HepG2 (cell line): ENCODE measurements around the gene VAV2. TPM values are rescaled to one million over a fixed set of nuclear protein-coding genes. Genes with fewer than 3 reads are reported as not detected.

Experiments used
- ATAC-seq: fragments of 200-7000 bp; cut with Tn5 transposase; 3 replicates; pipeline ENCODE4 v1.9.1; 2020; ENCODE audit warnings: mild to moderate bottlenecking, moderate library complexity
- BruUV-seq: library from RNA; stranded (reverse); fragments of 400-500 nt; replicated peaks from 2 replicates; lab custom pipeline; 2021; lab: Mats Ljungman, UMichigan
- CTCF ChIA-PET: fragments of 300-600 bp; formaldehyde crosslinking; extraction: SDS; loops from one replicate; lab custom pipeline; 2021; ENCODE audit warnings: low total read pairs, inconsistent platforms, low intra/inter-chr PET ratio; lab: Yijun Ruan, JAX
- POLR2A ChIA-PET: fragments of 350-600 bp; sonication (Branson Sonifier 250); formaldehyde crosslinking; loops from one replicate; lab custom pipeline; 2020; ENCODE audit warnings: antibody characterized with exemption, inconsistent platforms; lab: Yijun Ruan, JAX
- DNase-seq: peaks from one replicate; pipeline ENCODE4 v3.0.0-alpha.2; 2015; ENCODE audit warnings: low spot score
- FAIRE-seq: peaks from 3 replicates; lab custom pipeline; 2011; peaks lifted over from hg19 to GRCh38; lab: Jason Lieb, UNC
- H2AFZ ChIP-seq: one replicate; pipeline ENCODE4 v1.6.1; 2011; ENCODE audit warnings: low read length, inconsistent platforms
- H3K27ac ChIP-seq: fragments of 300-600 bp; 3 replicates; pipeline ENCODE4 v1.8.0; 2011; ENCODE audit warnings: mixed run types, mild to moderate bottlenecking, mixed read lengths, low read length, inconsistent platforms; ENCODE audit not compliant: insufficient read depth; ENCODE audit errors: extremely low read length
- H3K27me3 ChIP-seq, 2 experiments: fragments of 200-600 bp in 1 of 2; 2 replicates in 1 of 2; 3 replicates in 1 of 2; pipeline versions ENCODE4 v1.6.0 to v1.8.0; 2011; ENCODE audit warnings: low read length in 2 of 2, mild to moderate bottlenecking in 2 of 2, moderate library complexity in 2 of 2, inconsistent platforms in 1 of 2; ENCODE audit not compliant: insufficient read depth in 2 of 2, control insufficient read depth in 1 of 2
- H3K36me3 ChIP-seq, 2 experiments: fragments of 200-600 bp in 1 of 2; replicated peaks in 1 of 2; 2 replicates in 1 of 2; 3 replicates in 1 of 2; pipeline versions ENCODE4 v1.5.1 to v1.8.0; 2011; ENCODE audit warnings: low read length in 2 of 2, inconsistent platforms in 1 of 2; ENCODE audit not compliant: insufficient read depth in 2 of 2, control insufficient read depth in 1 of 2
- H3K4me1 ChIP-seq: 2 replicates; pipeline ENCODE4 v1.5.1; 2012; ENCODE audit warnings: low read length, inconsistent platforms; ENCODE audit not compliant: insufficient read depth
- H3K4me2 ChIP-seq: 2 replicates; pipeline ENCODE4 v1.6.0; 2011; ENCODE audit warnings: low read depth, low read length, inconsistent platforms
- H3K4me3 ChIP-seq, 3 experiments: fragments of 200-600 bp in 1 of 3; sonication (generic), shearing (Covaris generic) in 1 of 3; replicated peaks in 1 of 3; 2 replicates each; pipeline ENCODE4 v1.5.1; 2011 to 2016; ENCODE audit warnings: low read length in 3 of 3, inconsistent platforms in 2 of 3, low read depth in 2 of 3, mild to moderate bottlenecking in 2 of 3, control low read depth in 1 of 3, mixed read lengths in 1 of 3; ENCODE audit not compliant: insufficient read depth in 1 of 3
- H3K79me2 ChIP-seq: one replicate; pipeline ENCODE4 v1.6.1; 2011; ENCODE audit warnings: low read length, inconsistent platforms; ENCODE audit not compliant: insufficient read depth
- H3K9ac ChIP-seq: 2 replicates; pipeline ENCODE4 v1.6.0; 2011; ENCODE audit warnings: mild to moderate bottlenecking, low read depth, low read length, inconsistent platforms; ENCODE audit not compliant: insufficient read depth
- H3K9me3 ChIP-seq: 2 replicates; pipeline ENCODE4 v1.5.1; 2012; ENCODE audit warnings: mild to moderate bottlenecking, low read length
- H4K20me1 ChIP-seq: 2 replicates; pipeline ENCODE4 v1.6.0; 2011; ENCODE audit warnings: inconsistent platforms, mild to moderate bottlenecking, low read length, moderate library complexity; ENCODE audit not compliant: insufficient read depth
- AGO2 ChIP-seq: fragments of 200-400 bp; formaldehyde crosslinking; optimal IDR thresholded peaks from 2 replicates; pipeline ENCODE3; 2017; ENCODE audit warnings: mild to moderate bottlenecking, low read depth, low read length, moderate library complexity
- BRD4 ChIP-seq: sonication (generic); formaldehyde crosslinking; IDR thresholded peaks from 2 replicates; pipeline ENCODE4 v1.4.0; 2020; ENCODE audit warnings: missing genetic modification reagents
- DNMT1 ChIP-seq: sonication (generic); formaldehyde crosslinking; IDR thresholded peaks from 2 replicates; pipeline ENCODE4 v1.5.1; 2020; ENCODE audit warnings: mild to moderate bottlenecking, missing genetic modification reagents
- HOXA3 ChIP-seq: sonication (generic); formaldehyde crosslinking; IDR thresholded peaks from 2 replicates; pipeline ENCODE4 v1.5.0; 2020; ENCODE audit warnings: missing genetic modification reagents
- HOXA9 ChIP-seq: sonication (generic); formaldehyde crosslinking; IDR thresholded peaks from 2 replicates; pipeline ENCODE4 v1.8.1; 2022; ENCODE audit warnings: missing genetic modification reagents, mild to moderate bottlenecking, moderate library complexity, borderline replicate concordance
- KAT7 ChIP-seq: IDR thresholded peaks from 2 replicates; pipeline ENCODE4 v1.6.1; 2018; ENCODE audit warnings: borderline replicate concordance, missing compliant biosample characterization
- KMT2A ChIP-seq: sonication (generic); formaldehyde crosslinking; IDR thresholded peaks from 2 replicates; pipeline ENCODE4 v1.4.0; 2020; ENCODE audit warnings: missing genetic modification reagents
- MED1 ChIP-seq: sonication (generic); formaldehyde crosslinking; IDR thresholded peaks from 2 replicates; pipeline ENCODE4 v1.4.0; 2020; ENCODE audit warnings: missing genetic modification reagents
- MYC ChIP-seq: sonication (generic); formaldehyde crosslinking; IDR thresholded peaks from 2 replicates; pipeline ENCODE4 v1.9.0; 2021; ENCODE audit warnings: missing genetic modification reagents, borderline replicate concordance
- RFXAP ChIP-seq: sonication (generic); formaldehyde crosslinking; IDR thresholded peaks from 2 replicates; pipeline ENCODE4 v1.4.0; 2020; ENCODE audit warnings: missing genetic modification reagents, borderline replicate concordance
- RXRB ChIP-seq: IDR thresholded peaks from 2 replicates; pipeline ENCODE4 v1.6.1; 2016; ENCODE audit warnings: borderline replicate concordance, missing genetic modification reagents, missing compliant biosample characterization
- SMAD1 ChIP-seq: sonication (generic); formaldehyde crosslinking; IDR thresholded peaks from 2 replicates; pipeline ENCODE4 v1.4.0; 2020; ENCODE audit warnings: missing genetic modification reagents, low read depth, mild to moderate bottlenecking, borderline replicate concordance
- ZBTB38 ChIP-seq: sonication (generic); formaldehyde crosslinking; IDR thresholded peaks from 2 replicates; pipeline ENCODE4 v1.5.1; 2020; ENCODE audit warnings: mild to moderate bottlenecking, missing genetic modification reagents
- ZFY ChIP-seq: sonication (generic); formaldehyde crosslinking; IDR thresholded peaks from 2 replicates; pipeline ENCODE4 v1.4.0; 2020; ENCODE audit warnings: missing genetic modification reagents
- ZNF326 ChIP-seq: sonication (generic); formaldehyde crosslinking; IDR thresholded peaks from 2 replicates; pipeline ENCODE4 v1.4.0; 2020; ENCODE audit warnings: missing genetic modification reagents, borderline replicate concordance
- ZNF724P ChIP-seq: sonication (generic); formaldehyde crosslinking; IDR thresholded peaks from 2 replicates; pipeline ENCODE4 v1.8.0; 2022; ENCODE audit warnings: missing genetic modification reagents, borderline replicate concordance
- WGBS: methylation state at CpG from one replicate; pipeline ENCODE4 v1.1.6; 2017; ENCODE audit warnings: low lambda C conversion rate; 5-methylcytosine and 5-hydroxymethylcytosine counted together
- in situ Hi-C: cut with HindIII; loops from 2 replicates; pipeline ENCODE4 v1.10.0; 2017; ENCODE audit warnings: low pct_unique_long_range_greater_than_20kb; ENCODE audit not compliant: extremely low pct_ligation_motif_present
- intact Hi-C: fragments of 100-400 bp; cut with micrococcal nuclease; formaldehyde crosslinking; loops from one replicate; pipeline ENCODE4 v1.10.0; 2022; ENCODE audit not compliant: unreplicated experiment
- polyA plus RNA-seq, 8 experiments: library from polyadenylated mRNA; depleted of rRNA in 3 of 8; stranded (reverse) in 7 of 8; unstranded in 1 of 8; fragments of >200 nt; fragmentation: Illumina TruSeq in 4 of 8; extraction: Trizol in 4 of 8; gene quantifications; 2 replicates each; pipeline versions ENCODE4 v1.2.1 to v1.2.3, GENCODE V29; 2011 to 2016; ENCODE audit warnings: low read depth in 4 of 8, missing spikeins in 1 of 8, mixed read lengths in 1 of 8; ENCODE audit not compliant: insufficient read depth in 1 of 8
- total RNA-seq, 5 experiments: library from RNA; depleted of rRNA; stranded (reverse); fragments of >200 nt; fragmentation: Illumina TruSeq; extraction: Trizol; gene quantifications; 2 replicates each; pipeline ENCODE4 v1.2.3, GENCODE V29; 2016; ENCODE audit warnings: low read depth in 1 of 5
- TF ChIP-seq, protein P1 (sequence below): sonication (generic); formaldehyde crosslinking; IDR thresholded peaks from 2 replicates; pipeline ENCODE4 v1.9.0; 2022; ENCODE audit warnings: missing genetic modification reagents, mild to moderate bottlenecking, borderline replicate concordance
- TF ChIP-seq, protein P2 (sequence below): IDR thresholded peaks from 2 replicates; pipeline ENCODE4 v1.6.1; 2018; ENCODE audit warnings: missing genetic modification reagents, mild to moderate bottlenecking, missing compliant biosample characterization
- TF ChIP-seq, protein P3 (sequence below): IDR thresholded peaks from 2 replicates; pipeline ENCODE4 v1.6.1; 2016; ENCODE audit warnings: missing compliant biosample characterization, missing genetic modification reagents, borderline replicate concordance

The VAV2 gene
- total and polyA plus RNA-seq, 2 of the 13 experiments (the other 11 are each of a cell fraction or from before 2014, with no cell fraction given): 22.5 to 22.9 TPM

DNA sequence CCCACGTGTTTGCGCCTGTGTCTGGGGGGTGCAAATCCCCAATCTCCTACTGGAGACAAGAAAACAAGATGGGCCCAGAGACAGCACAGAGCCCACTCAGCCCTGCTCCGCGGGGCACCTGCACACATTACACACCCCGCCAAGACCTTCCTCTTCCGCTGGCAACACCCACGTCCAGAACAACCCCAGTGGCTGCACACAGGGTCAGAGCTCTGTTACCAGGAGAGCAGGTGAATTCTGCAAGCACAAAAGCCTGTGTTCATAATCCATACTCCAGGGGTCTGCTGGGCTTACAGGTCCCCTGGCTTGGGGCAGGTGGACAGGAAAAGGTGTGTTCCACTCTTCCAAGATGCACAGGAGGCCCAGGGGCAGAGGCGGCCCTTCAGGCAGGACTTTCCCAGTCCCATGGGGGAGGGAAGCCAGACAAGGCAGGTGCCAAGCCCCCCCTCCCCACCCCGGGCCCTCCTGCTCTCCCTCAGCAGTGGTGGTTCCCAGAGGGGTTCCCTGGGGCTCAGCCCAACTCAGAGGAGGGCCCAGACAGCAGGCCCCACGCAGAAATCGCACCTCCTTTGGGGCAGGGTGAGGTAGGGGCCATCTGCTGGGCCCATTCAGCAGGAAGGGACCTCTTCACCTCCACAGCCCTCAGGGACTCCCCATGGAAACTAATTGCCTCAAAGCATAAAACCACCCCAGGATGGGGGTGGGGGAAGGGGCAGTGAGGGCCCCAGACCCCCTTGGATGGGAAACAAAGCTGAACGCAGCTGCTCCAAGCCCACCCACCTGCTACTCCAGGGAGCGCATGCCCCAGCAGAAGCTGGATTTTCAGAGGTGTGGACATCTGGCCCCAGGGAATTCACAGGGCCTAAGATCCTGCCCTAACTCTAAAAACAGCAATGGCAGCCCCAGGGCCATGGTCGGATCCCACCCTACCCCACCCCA lies 105.3 kb downstream of the VAV2 start:
- POLR2A ChIA-PET: interaction anchor here (3.1 kb wide), 1 partner anchor 28 kb away, joined by 13 read pairs; no protein-coding TSS in a partner anchor
- H2AFZ ChIP-seq: no peak overlapping the region
- no peak for DNase-seq
- peaks cover 95% of the 10 kb centered on the region for H3K4me1 ChIP-seq
- no peaks in the 10 kb centered on the region for H3K9me3 ChIP-seq
- H3K4me2 ChIP-seq: peak overlapping the region; percentile 78
- peaks cover 81% of the 10 kb centered on the region for H3K79me2 ChIP-seq
- H3K4me3 ChIP-seq: peak overlapping the region in 1 of 3 experiments; percentile 58; a peak in 1 of 6 replicates
- 83% methylated on average over 6 of the region's 14 CpGs for WGBS
- H3K27ac ChIP-seq: peak overlapping the region; percentile 95
- FAIRE-seq: no peak
- ATAC-seq: no peak
- peak overlapping the region; percentile 55 for H3K9ac ChIP-seq
- peaks cover 16% of the 10 kb centered on the region; the same call in 1 of the 2 replicates for H4K20me1 ChIP-seq
- CTCF ChIA-PET: no interaction called here
- in situ Hi-C loops: no loop called here
- no TSS peak for BruUV-seq
- H3K27me3 ChIP-seq: no peaks in the 10 kb centered on the region
- intact Hi-C loops: no loop called here
- H3K36me3 ChIP-seq: no peaks in the 10 kb centered on the region
- no peak for TF ChIP-seq KMT2A (CRISPR knock-in tag)
- 0 out of 2 replicates have a peak, but pooled peaks have one; percentile 11 for TF ChIP-seq MYC (CRISPR knock-in tag)
- peak; percentile 31; the same call in 1 of the 2 replicates for TF ChIP-seq BRD4 (CRISPR knock-in tag)
- peak; percentile 33; the same call in 1 of the 2 replicates for TF ChIP-seq ZFY (CRISPR knock-in tag)
- peak; percentile 52; the same call in 1 of the 2 replicates for TF ChIP-seq ZBTB38 (CRISPR knock-in tag)
- TF ChIP-seq ZNF326: no peak
- TF ChIP-seq, protein P1, sequence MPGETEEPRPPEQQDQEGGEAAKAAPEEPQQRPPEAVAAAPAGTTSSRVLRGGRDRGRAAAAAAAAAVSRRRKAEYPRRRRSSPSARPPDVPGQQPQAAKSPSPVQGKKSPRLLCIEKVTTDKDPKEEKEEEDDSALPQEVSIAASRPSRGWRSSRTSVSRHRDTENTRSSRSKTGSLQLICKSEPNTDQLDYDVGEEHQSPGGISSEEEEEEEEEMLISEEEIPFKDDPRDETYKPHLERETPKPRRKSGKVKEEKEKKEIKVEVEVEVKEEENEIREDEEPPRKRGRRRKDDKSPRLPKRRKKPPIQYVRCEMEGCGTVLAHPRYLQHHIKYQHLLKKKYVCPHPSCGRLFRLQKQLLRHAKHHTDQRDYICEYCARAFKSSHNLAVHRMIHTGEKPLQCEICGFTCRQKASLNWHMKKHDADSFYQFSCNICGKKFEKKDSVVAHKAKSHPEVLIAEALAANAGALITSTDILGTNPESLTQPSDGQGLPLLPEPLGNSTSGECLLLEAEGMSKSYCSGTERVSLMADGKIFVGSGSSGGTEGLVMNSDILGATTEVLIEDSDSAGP (CRISPR knock-in tag): 0 out of 2 replicates have a peak, but pooled peaks have one; percentile 24
- peak; percentile 18; the same call in 1 of the 2 replicates for TF ChIP-seq MED1 (CRISPR knock-in tag)
- TF ChIP-seq ZNF724P (CRISPR knock-in tag): 0 out of 2 replicates have a peak, but pooled peaks have one; percentile 61
- TF ChIP-seq KAT7 (CRISPR knock-in tag): no peak
- TF ChIP-seq, protein P2, sequence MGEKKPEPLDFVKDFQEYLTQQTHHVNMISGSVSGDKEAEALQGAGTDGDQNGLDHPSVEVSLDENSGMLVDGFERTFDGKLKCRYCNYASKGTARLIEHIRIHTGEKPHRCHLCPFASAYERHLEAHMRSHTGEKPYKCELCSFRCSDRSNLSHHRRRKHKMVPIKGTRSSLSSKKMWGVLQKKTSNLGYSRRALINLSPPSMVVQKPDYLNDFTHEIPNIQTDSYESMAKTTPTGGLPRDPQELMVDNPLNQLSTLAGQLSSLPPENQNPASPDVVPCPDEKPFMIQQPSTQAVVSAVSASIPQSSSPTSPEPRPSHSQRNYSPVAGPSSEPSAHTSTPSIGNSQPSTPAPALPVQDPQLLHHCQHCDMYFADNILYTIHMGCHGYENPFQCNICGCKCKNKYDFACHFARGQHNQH (CRISPR knock-in tag): no peak
- 0 out of 2 replicates have a peak, but pooled peaks have one; percentile 16 for TF ChIP-seq HOXA3 (CRISPR knock-in tag)
- peak; percentile 74; the same call in 1 of the 2 replicates for TF ChIP-seq DNMT1 (CRISPR knock-in tag)
- TF ChIP-seq AGO2: peak; percentile 28
- 0 out of 2 replicates have a peak, but pooled peaks have one; percentile 50 for TF ChIP-seq RFXAP (CRISPR knock-in tag)
- TF ChIP-seq, protein P3, sequence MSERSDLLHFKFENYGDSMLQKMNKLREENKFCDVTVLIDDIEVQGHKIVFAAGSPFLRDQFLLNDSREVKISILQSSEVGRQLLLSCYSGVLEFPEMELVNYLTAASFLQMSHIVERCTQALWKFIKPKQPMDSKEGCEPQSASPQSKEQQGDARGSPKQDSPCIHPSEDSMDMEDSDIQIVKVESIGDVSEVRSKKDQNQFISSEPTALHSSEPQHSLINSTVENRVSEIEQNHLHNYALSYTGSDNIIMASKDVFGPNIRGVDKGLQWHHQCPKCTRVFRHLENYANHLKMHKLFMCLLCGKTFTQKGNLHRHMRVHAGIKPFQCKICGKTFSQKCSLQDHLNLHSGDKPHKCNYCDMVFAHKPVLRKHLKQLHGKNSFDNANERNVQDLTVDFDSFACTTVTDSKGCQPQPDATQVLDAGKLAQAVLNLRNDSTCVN (CRISPR knock-in tag): no peak
- TF ChIP-seq SMAD1 (CRISPR knock-in tag): no peak
- no peak for TF ChIP-seq RXRB (CRISPR knock-in tag)
- 0 out of 2 replicates have a peak, but pooled peaks have one; percentile 28 for TF ChIP-seq HOXA9
